GM19452 (cell line): ENCODE results near the gene HHLA2.
A peak's percentile ranks its signal among the peaks of the same experiment; 100 is the strongest.

ENCODE experiments used
- ATAC-seq: cut with Tn5 transposase; IDR thresholded peaks from one replicate; pipeline ENCODE4 v1.9.1; 2021; ENCODE audit not compliant: unreplicated experiment

Gene HHLA2

DNA sequence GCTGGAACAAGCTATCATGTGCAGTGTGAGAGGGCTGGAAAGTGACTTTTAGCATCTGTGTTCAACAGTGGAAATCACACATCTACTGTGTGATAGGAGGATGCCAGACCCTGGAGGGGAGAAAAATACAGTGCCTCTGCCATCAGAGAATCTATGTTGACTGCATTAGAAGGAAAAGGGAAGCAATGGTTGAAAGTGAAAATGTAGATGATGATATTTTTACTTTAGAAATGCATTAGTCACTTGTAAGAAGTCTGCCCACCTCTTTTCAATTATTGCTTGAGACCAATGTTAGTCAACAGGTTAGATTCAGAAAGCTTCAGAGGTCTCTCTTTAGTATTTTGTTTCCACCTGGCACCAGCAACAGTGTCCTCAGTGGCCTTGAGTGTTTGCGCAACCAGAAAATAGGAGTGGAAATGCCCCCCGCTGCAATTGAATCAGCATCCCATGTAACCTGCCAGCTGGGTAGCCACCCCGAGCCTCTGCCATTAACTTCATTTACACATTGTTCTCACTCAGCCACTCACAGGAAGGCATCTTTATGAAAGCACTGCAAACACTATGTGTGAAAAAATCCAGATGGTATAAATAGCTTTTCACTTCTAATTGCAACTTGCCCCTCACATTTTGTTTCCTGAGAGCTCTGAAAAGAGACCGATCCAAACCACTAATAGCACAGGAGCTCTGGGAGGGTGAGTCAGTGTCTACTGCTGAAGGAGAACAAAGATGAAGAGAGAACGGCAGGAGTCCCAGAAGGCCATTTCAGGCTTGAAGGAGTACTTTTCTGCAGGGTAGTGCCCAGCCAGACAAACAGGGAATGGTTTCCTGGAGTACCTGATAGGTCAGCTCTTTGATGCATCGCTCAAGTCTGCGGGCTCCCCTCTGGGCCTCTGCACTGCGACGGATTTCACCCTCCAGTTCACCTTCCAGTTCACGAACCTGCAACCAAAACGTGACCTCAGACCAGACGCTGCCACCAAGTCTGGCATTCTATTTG, 92.1 kb downstream of the HHLA2 start:
- ATAC-seq, result peak; percentile 72

DNA sequence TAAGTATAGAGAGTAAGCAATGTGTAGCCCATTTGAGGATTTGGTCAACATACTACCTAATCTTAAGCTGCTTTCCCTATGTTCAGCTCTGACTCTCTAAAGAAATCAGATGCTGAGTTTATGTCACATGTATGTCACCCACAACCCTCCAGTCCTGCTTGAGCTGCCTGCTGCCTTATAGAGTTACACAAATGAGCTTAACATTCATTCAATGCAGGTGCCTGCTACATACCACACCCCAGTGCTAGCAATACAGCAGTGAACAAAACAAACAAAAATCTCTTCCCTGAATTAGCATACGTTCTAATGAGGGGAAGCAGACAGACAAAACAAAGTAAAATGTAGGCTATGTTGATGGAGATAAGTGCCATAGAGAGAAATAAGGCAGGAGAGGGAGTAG, 93.0 kb downstream of the HHLA2 start:
- ATAC-seq, result no peak

DNA sequence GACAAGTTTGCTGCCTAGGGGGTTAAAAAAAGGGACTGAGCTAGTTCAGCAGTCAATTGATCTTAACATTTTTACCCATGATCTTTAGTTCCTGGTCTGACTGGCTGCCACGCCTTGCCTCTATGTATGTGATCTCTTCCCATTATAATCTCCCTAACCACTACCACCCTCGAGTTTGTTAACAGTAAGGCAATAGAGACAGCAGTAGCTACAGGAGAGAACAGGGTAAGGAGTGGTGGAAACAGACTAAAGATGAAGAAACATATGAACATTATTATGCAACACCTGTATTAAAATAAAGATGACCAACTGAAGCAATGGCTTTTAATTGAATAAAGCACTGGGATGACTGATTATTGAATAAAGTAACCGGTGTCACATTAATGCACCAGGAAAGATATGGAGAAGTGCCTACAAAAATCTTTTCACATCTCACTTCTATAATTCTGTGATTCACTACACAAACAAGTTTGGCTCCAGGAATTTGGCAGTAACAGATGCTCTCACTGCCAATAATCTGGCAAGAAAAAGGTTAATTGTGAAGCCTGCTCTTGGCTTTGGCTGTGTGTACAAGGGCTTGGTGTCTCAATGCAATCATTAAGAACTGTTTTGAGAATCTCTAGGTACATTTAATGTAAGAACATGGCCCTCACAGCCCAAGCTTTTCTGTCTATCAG, 95.7 kb downstream of the HHLA2 start:
- ATAC-seq, result no peak

DNA sequence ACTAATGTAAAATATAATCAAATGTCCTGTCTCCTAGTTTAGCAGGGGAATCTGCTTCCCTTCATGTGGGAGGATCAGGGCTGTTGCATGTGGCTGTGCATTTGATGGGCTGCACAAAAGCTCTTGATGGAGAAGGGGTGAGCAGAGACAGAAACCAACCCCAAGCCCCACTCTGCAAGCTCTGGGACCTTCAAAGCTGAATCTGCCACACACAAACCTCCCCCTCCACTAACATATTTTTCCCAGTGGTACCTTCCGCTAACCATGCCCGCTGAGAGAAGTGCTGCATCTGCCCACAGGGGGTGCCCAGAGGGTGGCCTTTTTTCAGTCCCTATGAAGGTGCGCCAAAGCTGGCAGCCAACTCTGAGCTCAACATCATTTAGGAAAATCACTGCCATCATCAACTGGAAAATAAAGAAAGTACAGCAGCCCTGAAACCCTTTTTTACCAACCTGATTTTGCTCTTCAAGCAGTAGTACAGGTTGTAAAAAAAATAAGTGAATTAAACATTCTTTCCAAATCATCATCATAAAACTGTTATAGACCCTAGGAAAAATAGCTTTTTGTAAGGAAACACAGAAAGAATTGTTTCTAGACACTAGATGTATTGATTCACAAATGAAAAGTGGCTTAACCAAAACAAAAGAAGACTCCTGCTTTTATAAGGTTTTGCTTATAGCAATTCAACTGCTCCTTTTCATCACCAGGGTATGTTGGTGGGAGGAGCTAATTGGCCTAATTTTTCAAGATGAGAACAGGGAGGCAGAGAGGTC, 97.0 kb downstream of the HHLA2 start:
- ATAC-seq, result no peak

DNA sequence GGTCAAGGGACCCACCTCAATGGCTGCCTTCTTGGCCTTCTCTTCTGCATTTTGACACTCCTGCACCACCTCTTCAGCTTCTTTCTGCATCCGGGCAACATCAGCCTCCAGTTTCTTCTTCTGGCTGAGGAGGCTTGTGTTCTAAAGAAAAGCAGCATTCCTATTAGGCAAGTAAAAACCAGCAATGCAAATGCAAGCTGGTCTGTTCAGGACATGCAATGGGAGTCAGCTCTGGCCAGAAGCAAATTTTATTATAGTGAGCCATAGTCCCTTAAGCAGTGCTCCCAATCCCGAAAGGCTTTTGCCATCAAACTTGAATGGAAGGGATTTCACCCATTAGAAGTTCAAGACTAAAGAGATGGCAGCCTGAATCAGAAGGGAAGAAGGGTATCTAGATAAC, 97.7 kb downstream of the HHLA2 start:
- no peak for ATAC-seq

DNA sequence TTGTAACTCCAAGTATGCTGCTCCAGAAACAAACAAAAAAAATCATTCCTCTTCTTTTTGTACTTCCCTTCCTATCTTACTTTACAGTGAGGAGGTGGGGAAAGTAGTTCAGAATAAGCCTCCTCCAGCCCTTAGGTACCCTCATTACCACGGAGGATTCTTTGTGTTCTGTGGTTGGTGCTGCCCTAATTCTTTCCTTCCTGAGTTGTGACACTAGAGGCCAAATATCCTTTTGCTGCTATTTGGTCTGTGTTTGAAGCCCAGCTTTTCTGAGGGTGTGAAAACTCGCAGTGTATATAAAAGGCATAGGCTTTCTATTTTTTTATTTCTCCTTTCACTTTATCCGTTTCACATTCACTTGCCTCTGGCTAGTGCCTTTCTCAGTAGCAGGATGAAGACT, 98.2 kb downstream of the HHLA2 start:
- no peak for ATAC-seq

DNA sequence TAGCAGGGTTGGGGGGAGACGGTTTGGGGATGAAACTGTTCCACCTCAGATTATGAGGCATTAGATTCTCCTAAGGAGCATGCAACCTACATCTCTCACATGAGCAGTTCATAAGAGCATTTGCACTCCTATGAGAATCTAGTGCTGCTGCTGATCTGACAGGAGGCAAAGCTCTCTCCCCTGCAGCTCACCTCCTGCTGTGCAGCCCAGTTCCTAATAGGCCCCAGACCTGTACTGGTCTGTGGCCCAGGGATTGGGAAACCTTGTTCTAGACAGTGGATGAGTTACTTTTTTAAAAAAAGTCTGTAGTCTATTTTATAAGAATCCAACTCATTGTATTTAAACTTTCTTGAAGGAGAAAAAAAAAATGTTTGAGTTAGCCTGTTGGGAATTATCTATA, 100.0 kb downstream of the HHLA2 start:
- no peak for ATAC-seq

DNA sequence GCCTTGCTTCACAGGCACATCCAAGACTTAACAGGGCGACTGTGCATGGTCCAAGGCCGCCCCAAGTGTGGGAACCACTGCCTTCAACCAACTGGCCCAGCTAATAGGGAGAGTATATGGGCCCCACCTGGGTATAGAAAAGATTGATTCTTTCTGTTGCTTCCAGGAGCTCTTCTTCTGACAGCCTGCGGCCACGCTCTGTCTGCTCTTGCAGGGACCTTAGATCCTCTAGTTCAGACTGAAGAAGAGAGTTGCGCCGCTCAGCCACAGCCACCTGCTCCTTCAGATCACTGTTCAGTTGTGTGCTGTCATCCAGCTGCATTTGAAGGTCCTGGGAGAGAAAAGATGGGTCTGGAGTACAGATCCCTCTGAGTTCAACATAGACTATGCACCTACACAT, 102.2 kb downstream of the HHLA2 start:
- no peak for ATAC-seq

DNA sequence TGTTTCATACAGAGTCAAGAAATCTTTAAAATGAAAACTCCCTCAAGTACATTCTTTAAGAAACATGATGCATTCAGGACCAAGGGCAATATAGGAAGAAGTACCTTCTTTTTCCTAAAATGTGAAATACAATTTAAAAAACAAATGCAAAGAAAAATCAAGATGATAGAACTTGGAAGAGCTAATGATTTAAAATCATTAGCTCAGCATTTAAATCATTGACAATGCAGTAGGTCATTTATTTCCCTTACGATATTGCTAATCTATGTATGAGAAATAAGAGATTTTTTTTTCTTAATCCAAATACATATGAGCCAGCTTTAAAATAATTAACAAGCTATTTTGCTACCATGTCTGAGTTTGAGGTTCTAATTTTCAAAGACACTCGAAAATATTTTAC, 105.5 kb downstream of the HHLA2 start:
- ATAC-seq, result no peak

DNA sequence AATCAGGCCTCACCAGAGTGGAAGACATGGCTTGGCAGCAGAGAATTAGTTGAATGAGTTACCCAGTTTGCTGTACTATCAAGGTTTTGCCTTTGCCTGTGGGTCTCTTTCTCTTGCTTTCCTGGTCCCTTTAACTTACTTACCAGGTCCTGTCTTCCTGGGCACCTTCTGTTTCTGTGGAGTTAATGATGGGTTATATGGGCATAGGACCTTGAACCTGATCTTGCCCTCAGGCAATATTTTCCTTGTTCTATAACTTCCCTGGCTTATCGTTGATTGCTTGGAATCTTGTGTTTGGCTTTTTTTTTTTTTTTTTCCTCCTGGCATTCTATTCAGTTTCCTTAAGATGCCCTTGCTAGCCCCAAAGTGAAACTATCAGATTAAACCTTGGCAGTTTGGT, 106.8 kb downstream of the HHLA2 start:
- ATAC-seq, result no peak

DNA sequence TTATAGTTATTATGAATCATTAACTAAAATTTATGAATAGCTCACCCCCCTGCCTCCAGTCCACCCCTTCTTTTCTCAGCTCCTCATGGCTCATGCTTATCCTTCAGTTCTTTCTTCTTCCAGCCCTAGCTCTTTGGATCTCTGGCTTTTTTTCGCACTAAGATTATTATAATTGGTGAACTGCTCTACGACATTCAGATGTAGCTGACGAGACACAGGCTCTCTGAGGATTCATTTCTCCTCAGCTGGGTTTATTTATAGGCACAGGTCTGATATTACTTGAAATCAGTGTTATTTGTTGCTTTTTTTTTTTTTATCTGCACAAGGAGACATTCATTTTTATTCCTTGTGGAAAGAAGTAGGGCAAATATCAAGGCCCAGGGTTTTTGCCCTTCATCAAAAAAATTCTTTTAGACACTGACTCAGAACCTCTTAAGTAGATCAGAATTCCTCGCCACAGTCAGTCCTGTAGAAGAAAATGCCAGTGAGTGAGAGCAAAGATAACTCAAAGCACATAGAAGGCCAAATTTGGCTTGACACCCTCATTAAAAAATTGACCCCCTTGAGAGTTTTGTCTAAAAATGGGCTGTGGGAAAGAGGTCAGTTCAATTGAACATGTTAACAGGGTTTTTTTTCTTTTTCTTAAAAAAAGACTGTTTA, 107.5 kb downstream of the HHLA2 start:
- ATAC-seq, result no peak

DNA sequence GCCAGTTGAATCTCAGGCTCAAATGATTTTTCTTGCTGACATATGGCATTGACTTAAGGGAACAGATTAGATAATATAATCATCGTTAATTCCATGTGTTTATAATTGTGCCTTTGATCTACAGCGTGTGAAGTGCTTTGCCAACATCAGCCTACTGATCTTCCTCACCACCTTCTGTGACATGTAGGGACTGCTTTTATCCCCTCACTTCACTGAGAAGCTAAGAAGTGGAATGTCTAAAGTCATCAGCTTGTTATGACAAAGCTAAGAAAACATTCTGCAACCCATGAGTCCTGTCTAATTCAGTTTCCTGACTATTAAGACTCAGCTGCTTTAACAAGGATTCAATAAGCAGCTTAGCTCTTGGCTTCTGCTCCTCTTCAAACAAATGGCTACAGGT, 108.0 kb downstream of the HHLA2 start:
- ATAC-seq, result no peak

DNA sequence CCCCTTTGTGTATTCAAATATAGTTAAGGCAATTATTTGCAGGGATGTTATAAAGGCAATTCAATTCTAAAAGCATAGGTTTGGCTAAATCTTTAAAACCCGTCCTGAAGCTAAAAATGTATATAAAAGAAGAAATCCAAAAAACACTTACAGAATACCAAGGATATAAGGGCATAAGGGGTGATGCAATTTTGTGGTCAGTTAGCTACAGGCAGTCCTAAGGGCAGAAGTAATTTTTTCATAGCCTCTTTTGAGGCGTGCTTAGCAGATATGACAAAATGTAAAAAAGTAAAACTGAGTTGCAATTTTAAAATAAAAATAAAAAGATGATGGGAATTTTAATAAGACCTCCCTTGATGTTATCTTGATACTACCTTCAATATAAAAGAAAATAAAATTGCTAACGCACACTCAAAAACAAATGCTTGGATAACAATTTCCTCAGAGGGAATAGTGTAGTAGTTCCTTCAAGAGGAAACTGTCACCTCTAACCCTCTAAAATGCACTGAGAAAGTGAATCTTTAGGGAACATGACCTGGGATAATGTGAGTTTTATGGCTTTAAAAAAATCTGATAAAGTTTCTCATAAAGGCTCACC, 109.8 kb downstream of the HHLA2 start:
- ATAC-seq, result peak; percentile 25

DNA sequence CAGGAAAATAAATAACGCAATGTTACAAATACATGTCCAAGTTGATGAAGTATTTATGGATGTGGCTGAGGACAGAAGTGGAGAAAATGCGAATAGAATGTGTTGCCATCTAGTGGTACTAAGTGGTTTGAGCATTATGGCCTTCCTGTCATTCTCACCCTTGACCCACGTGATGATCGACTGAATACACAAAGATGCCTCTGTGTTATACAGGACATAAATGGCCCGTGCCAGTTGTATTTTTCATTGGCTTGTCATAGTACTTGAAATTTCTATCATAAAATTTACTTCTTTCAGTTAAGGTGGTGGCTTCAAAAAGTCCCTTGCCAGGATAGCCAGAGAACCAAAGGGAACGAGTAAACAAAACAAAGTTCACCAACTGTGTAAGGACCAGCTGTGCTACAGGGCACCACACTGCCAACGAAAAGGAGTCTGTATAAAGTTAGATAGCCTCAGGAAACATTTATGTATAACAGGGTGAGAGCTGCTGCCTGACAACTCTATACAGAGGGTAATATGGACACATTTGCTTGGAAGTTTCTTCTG, 110.4 kb downstream of the HHLA2 start:
- peak; percentile 97 for ATAC-seq

DNA sequence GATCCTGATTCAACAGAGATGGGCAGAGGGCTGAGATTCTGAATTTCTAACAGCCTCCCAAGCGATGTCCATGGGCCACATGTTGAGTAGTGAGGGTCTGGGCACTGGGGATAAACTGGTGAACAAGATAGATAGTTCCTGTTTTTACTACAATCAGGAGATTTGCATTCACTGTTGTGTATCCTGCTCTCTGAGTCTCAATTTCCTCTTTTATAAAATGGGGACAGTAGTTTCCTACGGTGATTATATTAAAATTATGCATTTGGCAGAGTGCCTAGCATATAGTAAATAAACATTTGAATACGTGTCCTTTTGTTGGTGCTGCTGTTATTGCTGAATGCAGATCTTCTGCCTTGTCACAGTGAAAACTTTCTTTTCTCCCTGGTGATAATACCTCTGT, 111.5 kb downstream of the HHLA2 start:
- ATAC-seq, result no peak

DNA sequence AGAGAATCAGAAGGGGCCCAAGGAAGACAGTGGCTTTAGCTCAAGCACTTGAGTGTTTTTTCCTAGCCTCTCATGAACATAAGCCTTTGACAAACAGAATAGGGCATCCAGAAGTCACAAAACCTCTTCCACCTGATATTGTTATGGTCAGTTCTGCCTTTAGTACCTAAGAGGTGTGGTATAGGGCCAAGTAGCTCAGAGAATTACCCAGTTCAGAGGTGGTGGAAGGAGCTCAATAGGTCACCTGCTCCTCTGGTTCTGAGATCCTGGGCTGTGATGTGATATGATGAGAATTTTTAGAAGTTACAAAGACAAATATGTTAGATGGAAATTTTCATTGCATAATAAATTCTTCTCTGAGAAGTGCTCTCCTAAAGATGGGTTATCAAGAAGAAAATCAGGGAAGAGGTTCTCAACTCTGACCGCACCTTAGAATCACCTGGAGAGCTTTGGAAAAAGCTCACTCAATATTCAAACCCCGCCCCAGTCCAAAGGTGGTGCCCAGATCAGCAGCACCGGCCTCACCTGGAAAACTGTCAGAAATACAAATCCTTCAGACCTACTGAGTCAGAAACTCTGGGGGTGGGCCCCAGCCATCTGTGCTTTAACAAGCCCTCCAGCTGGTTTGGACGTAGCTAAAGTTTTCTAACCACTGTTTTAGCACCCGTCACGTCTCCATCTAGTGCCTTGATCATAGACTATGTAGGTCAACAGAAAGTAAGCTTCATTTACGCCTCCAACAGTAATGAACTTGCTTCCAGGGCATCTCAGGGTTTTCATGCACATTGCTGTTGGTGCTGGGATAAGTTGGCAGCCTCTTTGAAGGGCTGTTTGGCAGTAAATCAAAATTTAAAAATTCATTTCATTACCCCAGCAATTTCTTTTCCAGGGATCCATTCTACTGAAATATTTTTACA, 112.8 kb downstream of the HHLA2 start:
- no peak for ATAC-seq

DNA sequence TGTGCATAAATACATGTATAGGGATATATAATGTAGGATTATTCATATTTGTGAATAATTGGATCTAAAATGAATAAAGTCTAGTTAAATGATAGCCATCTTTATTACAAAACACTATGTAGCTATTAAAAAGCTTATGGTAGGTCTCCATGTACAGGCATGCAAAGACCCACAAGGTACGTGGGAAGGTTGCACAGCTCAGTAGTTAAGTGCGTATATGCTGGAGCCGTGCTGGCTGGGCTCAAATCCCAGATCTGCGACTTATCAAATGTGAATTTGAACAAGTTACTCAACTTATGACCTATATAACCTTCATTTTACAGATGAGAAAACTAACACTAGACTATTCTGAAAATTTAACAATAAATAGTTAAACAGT, 113.4 kb downstream of the HHLA2 start:
- no peak for ATAC-seq

DNA sequence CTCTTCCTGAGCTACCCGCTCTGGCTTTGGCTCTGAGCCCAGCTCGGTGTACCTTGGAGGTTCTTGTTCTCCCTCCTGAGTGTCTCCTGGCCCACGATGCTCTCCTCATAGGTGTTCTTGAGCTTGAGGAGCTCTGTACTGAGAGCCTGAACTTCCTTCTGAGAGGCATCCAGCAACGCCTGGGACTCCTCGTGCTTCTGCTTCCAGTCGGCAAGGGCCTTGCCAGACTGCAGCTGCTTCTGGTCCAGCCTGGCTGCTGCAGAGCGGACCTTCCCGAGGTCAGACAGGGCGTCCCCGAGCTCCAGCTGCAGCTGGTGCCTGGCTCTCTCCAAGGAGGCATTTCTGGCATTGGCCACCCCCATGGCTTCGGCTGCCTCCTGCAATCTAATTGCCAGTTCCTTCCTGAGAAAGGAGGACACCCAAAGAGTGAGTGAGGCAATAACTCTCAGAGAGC, 114.2 kb downstream of the HHLA2 start:
- ATAC-seq, result no peak

DNA sequence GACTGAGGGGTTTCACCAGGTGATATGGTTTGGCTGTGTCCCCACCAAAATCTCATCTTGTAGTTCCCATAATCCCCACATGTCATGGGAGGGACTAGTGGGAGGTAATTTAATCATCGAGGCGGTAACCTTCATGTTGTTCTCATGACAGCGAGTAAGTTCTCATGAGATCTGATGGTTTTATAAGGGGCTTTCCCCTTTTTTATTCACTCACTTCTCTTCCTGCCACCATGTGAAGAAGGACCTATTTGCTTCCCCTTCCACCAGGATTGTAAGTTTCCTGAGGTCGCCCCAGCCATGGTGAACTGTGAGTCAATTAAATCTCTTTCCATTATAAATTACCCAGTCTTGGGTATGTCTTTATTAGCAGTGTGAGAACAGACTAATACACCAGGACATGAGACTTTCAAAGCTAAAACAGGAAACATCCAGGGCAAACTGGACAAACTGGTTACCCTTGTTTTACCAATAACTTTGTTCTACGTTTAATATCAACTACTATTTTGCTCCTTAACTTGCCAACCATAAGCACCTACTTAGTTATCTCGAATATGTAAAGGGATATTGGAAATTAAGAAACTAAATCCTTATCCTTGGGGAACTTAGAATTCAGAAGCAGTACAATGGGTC, 115.9 kb downstream of the HHLA2 start:
- no peak for ATAC-seq
